Measurements from ENCODE around the gene TOR3A. TPM values are rescaled to one million over a fixed set of nuclear protein-coding genes. Genes with fewer than 3 reads are reported as not detected.

TOR3A gene
- total and polyA plus RNA-seq, 2 of the 8 experiments (the other 6 are each of a cell fraction or from before 2014, with no cell fraction given), result 15.3 to 21.4 TPM

DNA sequence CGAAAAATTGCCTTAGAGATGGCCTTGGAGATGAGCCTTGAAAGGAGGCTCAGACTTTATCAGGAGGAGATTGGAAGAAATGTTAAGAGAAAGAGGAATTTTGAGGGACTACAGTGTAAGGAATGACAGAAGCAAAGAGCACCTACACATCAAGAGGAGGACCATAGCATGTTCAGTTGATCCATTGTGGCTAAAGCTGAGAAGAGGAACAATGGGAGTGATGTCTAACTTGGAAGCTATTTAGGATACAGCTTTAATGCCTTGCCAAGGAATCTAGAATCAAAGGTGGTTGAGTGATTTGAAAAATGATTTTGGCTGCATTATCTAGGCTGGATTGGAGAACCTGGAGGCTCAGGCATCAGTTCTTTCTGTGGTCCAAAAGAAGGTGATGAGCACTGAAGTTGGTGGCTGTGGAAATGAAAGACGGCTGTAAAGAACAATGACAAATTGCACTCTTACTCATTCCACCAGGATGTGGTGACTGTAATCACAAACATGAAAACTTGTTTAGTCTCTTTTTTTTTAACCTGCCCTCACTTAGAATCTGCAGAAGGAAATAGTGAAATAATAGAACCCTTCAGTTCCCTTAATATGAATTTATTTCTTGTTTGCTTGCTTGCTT, 44.9 kb upstream of the TOR3A start (continued):
- TF ChIP-seq TAF7 (optimal IDR thresholded peaks at IDR 0.05; ENCODE audit: borderline replicate concordance, low read depth, low read length) (no peak), TBP (IDR thresholded peaks at IDR 0.05; ENCODE audit: low read depth, low read length) (no peak), NRF1 (IDR thresholded peaks at IDR 0.05; ENCODE audit: low read depth, low read length) (no peak), KDM1A (IDR thresholded peaks at IDR 0.05; ENCODE audit: borderline replicate concordance, low read length) (no peak), RFX5 (IDR thresholded peaks at IDR 0.05; ENCODE audit: borderline replicate concordance, low read depth, low read length) (no peak)

Data from H1 (cell line).